HuH-7.5 (cell line): ENCODE data around the gene RGSL1.

Experiments
- DNase-seq: peaks from one replicate; pipeline ENCODE4 v3.0.0; 2011; ENCODE audit warnings: low spot score

The RGSL1 gene

GRCh38 chr1:182588500-182589396 lies 138.8 kb downstream of the RGSL1 start, which contains the start of gene RNASEL:
Gene RNASEL (minus strand): TSS chr1:182589256. CDS start chr1:182586806, 2,450 bp downstream.
- no peak for DNase-seq

- DNase-seq = no peak
Observed at GRCh38 chr1:182589520-182589919, 139.6 kb downstream of the RGSL1 start.

DNA sequence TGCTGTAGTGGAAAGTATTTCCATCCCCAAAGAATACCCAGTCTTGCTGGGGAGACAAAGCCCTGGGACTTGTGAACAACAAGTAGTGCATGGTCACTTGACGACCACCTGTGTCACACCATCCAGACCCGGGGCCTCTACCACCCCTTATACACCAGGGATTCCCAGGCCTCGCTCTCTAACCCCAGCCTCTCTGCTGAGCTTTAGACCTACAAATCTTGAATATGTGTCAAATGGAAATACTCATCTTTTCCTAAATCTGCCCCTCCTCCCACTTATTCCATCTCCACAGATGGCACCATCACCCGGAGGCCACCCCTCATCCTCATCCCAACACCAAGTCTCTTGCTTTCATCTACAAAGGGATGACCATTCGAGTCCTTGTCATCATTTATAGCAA lies 140.0 kb downstream of the RGSL1 start:
- DNase-seq = no peak

DNA sequence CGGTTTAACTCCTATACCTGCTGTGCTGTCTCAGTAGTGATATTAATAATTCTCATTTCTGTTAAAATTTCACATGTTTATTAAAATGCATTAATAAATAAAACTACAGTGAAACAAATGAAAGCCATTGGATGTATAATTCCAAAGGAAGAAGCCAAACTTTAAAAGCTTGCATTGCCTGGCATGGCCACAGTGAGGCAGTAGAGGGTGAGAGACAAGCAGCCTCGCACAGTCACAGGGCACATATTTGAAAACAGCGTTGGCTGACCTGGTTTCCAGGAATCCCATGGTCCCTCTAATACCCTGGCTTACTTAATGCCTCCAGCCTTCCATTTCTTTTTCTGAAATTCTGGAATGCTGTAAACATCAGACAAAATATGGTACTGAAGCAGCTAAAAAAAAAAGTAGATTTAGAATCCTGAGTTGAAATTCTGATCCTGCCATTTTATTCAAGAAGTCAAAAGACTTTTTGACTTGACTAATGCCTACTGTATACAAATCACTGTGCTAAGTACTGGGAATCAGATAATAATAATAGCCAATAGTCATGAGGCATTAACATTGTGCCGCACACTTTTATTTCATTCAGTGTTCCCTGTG lies 145.8 kb downstream of the RGSL1 start:
- DNase-seq = peak; percentile 40

GRCh38 chr1:182596934-182597333 lies 147.0 kb downstream of the RGSL1 start:
- no peak for DNase-seq

DNA sequence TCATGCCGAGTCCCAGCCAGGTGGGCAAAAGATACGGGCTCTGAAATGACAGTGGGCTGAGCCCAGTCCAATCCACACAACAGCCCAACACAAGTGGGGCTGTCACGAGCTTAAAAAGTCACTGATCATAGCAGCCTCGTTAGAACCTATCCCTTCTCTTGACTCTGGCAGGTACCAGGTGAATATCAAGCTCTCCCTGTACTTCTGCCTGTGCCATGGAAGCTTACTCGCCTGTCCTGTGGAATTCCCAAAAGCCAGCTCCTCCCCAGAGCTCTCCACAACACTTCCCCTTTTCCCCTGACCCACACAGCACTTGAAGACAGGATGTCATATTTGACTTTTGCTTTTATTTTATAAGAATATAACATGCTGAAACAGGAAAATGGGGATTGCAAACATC lies 148.3 kb downstream of the RGSL1 start:
- DNase-seq = no peak

- DNase-seq = no peak
Observed at GRCh38 chr1:182599339-182599738, 149.4 kb downstream of the RGSL1 start.

DNA sequence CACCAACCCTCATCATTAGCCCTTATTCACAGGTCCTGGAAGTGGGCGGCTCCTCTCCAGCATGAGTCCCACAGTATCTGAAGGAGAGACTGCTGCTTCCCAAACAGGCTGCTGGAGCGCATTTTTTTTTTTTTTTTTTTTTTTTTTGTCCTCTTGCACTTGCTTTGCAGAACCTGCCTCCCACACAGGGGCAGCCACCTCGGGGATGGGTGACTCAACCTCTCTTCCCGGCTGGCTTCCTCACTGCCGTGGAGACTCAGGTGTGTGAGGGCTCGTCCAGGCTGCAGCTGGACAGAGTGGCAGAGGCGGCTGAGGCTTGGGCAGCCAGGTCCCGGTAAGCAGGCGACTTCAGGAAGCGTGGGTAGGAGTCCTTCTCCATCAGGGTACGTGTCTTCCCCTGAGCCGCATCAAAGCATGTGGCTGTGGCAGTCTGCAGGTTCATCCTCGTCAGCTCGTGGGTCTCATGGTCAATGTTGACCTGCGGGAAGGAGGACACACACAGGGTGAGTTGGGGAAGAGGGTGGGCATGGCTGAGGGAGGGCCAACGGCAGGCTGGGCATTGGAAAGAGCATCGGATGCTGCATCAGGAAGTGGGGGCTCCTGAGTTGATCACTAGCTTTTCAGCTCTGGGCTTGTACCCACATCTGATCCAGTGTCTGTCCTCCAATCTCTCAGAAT lies 150.2 kb downstream of the RGSL1 start:
- no peak for DNase-seq

DNA sequence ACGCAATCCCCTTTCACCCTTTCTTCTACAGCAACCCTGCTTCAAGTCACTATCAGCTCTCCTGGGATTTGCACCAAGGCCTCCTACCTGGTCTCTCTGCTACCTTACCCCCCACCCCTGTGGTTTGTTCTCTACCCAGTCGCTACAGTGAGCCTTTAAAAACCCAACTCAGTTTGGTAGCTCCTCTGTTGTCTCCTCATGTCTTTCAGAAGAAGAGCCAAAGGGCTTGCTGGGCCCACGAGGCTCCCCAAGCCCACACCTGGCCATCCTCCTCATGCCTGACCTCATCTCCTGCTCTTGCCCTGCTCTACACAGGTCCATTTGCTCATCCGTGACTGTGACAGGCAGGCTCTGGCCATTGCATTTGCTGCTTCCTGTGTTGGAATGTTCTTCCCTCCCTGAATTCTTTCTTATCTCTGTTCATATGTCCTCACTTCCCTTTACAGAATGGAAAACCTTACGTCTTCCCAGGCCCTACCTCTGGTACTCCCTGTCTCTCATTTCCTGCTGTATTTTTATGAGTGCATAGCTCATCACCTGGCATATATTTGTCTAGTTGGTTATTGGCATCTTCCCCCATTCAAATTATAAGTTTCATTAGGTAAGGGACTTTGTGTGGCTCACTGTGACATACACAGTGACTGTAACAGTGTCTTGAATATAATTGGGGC lies 150.9 kb downstream of the RGSL1 start:
- DNase-seq = no peak

GRCh38 chr1:182601416-182601786 lies 151.5 kb downstream of the RGSL1 start:
- peak; percentile 69 for DNase-seq

GRCh38 chr1:182601913-182602312 lies 152.0 kb downstream of the RGSL1 start:
- no peak for DNase-seq

DNA sequence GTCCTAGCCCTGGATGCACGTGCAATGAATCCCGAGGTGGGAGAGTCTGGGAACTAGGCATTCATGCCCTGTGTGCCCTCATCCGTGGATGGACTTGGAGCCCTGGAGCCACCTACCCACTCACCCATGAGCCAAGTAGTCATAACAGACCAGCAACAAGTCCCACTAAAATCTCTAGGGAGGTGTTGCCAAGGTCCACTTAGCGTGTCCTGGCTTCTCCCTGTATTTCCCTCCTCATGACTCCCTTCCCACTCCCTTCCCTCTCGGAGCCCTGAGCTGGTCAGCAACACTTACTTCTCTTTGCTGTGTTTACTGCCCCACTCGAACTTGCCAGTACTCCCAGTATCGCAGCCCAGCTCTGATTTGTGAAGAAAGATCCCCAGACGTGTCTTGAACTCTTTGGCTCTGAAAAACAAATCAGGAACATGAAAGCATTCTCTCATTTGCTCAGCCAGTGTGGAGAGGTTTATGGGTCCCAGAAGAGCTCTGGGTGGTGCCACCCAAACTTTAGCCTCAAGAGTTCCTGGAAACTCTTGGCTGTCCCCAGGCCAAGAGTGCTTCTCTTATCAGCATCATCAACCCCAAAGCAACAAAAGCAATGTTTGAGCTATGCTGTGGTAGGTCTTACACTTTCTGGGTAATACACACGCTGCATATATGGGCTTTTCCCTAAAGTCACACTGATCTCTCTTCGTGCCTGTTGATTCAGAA lies 153.1 kb downstream of the RGSL1 start:
- no peak for DNase-seq

DNA sequence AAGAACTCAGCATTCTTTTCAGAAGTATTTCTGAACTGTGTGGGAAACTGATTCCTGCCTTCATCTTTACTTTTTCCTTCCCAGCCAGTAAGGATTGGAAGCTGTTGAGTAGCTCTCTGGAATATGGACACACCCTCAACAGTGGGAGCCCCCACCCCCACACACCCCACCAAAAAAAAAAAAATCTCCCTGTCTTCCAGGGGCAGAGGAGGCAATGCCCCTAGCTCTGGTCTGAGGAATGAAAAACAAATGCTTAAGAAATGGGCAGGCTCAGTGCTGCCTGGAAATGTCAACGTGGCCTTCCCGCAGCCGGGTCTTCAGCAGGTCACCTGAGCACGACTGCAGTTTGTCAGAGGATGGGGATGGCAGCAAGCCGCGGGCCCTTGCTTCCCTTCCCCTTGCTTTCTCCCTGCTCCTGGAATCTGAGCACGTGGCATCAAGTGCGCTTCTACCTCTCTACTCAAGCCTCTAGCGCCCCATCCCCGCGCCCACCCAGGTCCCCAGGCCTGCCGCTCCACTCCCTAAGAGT lies 153.8 kb downstream of the RGSL1 start:
- DNase-seq = no peak

DNA sequence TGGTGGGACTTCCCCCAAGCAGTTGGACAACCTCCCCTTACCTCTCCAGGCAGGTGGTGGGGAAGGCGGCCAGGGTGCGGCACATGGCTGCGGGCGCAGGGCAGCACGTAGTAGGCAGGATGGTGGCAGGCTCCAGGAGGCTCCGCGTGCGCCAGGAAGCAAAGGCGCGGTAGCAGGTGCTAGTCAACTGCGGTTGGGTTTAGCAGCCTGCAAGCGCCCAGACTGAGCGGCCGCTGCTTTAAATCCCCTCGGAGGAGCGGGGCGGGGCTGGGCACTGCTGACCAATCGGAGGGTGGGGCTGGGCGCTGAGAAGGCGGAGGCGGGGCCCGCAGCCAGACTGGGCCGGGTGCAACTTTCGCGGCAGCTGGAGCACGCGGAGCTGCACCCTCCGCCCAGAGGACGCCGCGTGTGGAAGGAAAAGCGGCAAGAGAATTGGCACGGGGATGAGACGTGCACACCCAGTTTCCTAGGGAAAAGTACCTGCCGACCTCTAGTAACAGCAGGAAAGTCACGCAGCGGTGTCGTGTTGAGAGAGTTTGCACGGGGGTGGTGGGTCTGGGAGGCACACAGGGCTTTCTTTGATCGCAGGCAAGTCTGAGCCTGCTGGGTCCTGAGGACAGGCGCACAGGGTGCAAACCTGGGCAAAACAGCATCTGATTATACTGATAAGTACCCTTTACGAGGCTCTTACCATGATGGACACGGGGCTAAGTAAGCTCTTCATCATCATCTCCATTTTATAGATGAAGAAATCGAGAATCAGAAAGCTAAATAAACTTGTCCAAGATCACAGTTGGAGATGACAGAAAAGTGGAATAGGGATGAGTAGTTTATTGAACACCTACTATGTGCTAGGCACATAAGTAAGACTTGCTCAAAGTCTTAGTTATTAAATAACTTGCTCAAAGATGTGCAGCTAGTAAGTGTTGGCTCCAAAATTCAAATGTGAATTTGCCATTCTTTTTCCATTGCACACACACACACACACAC lies 154.5 kb downstream of the RGSL1 start, which contains the start of gene RGS16:
Gene RGS16, minus strand, starts transcription at position 215 of the 990 bp plus-strand sequence. Its CDS starts 130 bp downstream, at position 85.
- peak; percentile 84 for DNase-seq

DNA sequence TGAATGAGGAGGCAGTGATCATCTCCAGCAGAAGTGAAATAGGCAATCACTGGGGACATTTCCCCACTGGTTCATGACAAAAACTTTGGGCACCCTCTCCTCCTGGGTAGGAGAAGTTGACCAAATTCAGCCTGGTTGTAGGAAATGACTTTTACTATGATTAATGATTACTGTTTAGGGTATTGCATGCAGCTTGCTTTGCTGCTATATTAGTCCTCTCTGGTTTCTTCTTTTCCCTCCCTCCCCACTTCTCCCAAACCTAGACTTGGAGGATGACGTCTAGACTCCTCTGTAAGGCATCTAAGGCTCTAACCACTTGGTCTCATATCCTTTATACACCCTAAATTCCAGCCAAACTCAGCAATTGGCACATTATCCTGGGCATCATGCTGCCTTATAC lies 157.6 kb downstream of the RGSL1 start:
- no peak for DNase-seq

- DNase-seq = no peak
Observed at GRCh38 chr1:182608236-182608635, 158.3 kb downstream of the RGSL1 start.

DNA sequence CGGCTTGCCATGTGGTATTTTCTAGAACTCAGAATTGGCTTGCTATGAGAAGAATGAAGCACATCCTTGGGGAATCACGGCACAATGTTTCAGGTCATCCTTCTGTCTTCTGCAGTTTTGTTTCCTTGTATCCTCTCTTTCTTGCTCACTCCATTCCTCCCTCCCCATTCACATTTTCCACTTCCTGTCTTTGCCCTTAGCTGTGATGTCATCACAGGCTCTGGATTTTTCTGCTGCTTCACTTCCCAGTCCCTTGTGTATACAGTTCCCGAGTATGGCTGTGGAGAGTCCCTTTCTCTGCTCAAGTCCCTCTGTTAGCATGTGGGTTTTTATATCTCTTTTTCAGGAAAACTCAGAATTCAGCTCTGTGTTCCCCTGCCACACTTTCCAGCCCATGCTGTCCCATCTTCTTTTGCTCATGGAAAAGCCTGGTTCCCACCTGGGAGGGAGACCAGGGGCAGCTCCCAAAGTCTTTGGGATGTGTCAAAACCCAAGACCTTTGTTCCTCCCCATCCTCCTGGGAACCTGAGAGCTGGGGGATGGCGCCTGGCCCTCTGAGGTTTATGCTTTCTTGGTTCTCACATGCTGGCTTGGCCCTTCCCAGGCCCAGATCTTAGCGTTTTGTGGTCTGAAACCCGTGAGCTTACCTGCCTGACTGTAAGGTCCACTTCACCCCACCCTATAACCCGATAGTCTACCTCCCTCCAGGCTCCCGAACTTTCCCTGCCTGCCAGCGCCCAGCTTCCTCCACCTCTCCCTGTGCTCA lies 159.1 kb downstream of the RGSL1 start:
- no peak for DNase-seq
